ENCODE measurements around the gene TLR6. TPM values are rescaled to one million over a fixed set of nuclear protein-coding genes. Genes with fewer than 3 reads are reported as not detected.
A peak's percentile ranks its signal among the peaks of the same experiment; 100 is the strongest.

Gene TLR6
- total and polyA plus RNA-seq, 10 of the 15 experiments (the other 5 are each of a cell fraction or from before 2014, with no cell fraction given): 1.1 to 49.4 (median 12.5) TPM

GRCh38 chr4:38829237-38829636, 27.4 kb downstream of the TLR6 start (continued):
- no peak for TF ChIP-seq NKRF (conservative IDR thresholded peaks at IDR 0.05)
- no peak for TF ChIP-seq EZH2 (IDR thresholded peaks at IDR 0.05; ENCODE audit: borderline replicate concordance, control insufficient read depth, low read depth, low read length)
- no peak for TF ChIP-seq GABPA (IDR thresholded peaks at IDR 0.05; ENCODE audit: low read depth)

- WGBS (ENCODE audit: insufficient coverage, insufficient replicate concordance, low lambda C conversion rate, missing lambda C conversion rate): 97% methylated on average over 27 of the region's 27 CpGs
- ChIA-PET POLR2A (interaction anchor here (1.1 to 10.2 kb wide), 2 partner anchors 20 to 28 kb away, joined by 3 to 110 read pairs; partner anchors contain the start of gene TLR1), SMC1A (ENCODE audit: uncharacterized antibody, unreplicated experiment) (interaction anchor here (13.0 kb wide), 1 partner anchor 19 kb away, joined by 178 read pairs; the partner anchor contains the start of gene TLR1), RAD21 (ENCODE audit: unreplicated experiment) (no interaction called here), CTCF (no interaction called here)
- Histone ChIP-seq H3K79me2 (ENCODE audit: control insufficient read depth, insufficient read depth, low read length) (peaks cover 2% of the 10 kb centered on the region), H3K27ac (ENCODE audit: control insufficient read depth, insufficient read depth) (no peak overlapping the region), H3K4me3 (no peak overlapping the region), H2AFZ (ENCODE audit: control insufficient read depth, low read depth, low read length) (no peak overlapping the region), H3K4me1 (ENCODE audit: control insufficient read depth, insufficient read depth, low read length) (peaks cover 20% of the 10 kb centered on the region), H3K4me2 (ENCODE audit: control insufficient read depth, insufficient read depth) (no peak overlapping the region), H3K36me3 (ENCODE audit: control insufficient read depth in 2 of 2, insufficient read depth in 2 of 2, low read length in 1 of 2) (peaks cover 4 to 5% of the 10 kb centered on the region in 2 experiments; a peak in 3 of 4 replicates), H3K9ac (ENCODE audit: control insufficient read depth, insufficient read depth, low read length) (no peak overlapping the region), H3K9me3 (replicated peaks; ENCODE audit: control insufficient read depth, insufficient read depth, low read length) (peaks cover 23% of the 10 kb centered on the region; the same call in 2 of the 3 replicates), H4K20me1 (ENCODE audit: control insufficient read depth, insufficient read depth) (no peaks in the 10 kb centered on the region), H3K27me3 (replicated peaks in 1 of 2; ENCODE audit: control insufficient read depth in 2 of 2, insufficient read depth in 2 of 2, low read length in 1 of 2) (no peaks in the 10 kb centered on the region)
- intact Hi-C loops (cut with micrococcal nuclease; ENCODE audit: unreplicated experiment) (no loop called here), in situ Hi-C loops (cut with MboI) (loop anchor here (25.0 kb wide), 1 partner anchor 1364 kb away; the partner anchor contains the start of gene RHOH)
- 0 out of 2 replicates have a peak, but pooled peaks have one; percentile 47 for TF ChIP-seq POLR2AphosphoS5 (IDR thresholded peaks at IDR 0.05; ENCODE audit: low read length)
- 0 out of 2 replicates have a peak, but pooled peaks have one; percentile 42 for TF ChIP-seq POLR2A (IDR thresholded peaks at IDR 0.05; ENCODE audit: low read depth, low read length)
- no peak for TF ChIP-seq TBL1XR1 (IDR thresholded peaks at IDR 0.05; ENCODE audit: low read depth, low read length)
- ATAC-seq (no peak), DNase-seq (ENCODE audit: low read depth, low spot score) (no peak), FAIRE-seq (no peak)
- no TSS peak for BruUV-seq (replicated peaks)
Measured at GRCh38 chr4:38823766-38824165, 32.9 kb downstream of the TLR6 start.
